Stimulated activated CD4-positive, alpha-beta T cell treated with anti-CD3 and anti-CD28 coated beads, Interleukin-2, amount 100 ng/mL, for 24 hours (primary cell): ENCODE results near the gene CSNK1G1.
"Not testable (repeated sequence)": the region's sequence is repeated elsewhere in the genome, so short reads cannot be mapped to it uniquely, and the experiment has no call there.

Experiments used
- DNase-seq, 2 donors: peaks; one replicate each; pipeline ENCODE4 v3.0.0-alpha.2; 2020

CSNK1G1 gene

DNA sequence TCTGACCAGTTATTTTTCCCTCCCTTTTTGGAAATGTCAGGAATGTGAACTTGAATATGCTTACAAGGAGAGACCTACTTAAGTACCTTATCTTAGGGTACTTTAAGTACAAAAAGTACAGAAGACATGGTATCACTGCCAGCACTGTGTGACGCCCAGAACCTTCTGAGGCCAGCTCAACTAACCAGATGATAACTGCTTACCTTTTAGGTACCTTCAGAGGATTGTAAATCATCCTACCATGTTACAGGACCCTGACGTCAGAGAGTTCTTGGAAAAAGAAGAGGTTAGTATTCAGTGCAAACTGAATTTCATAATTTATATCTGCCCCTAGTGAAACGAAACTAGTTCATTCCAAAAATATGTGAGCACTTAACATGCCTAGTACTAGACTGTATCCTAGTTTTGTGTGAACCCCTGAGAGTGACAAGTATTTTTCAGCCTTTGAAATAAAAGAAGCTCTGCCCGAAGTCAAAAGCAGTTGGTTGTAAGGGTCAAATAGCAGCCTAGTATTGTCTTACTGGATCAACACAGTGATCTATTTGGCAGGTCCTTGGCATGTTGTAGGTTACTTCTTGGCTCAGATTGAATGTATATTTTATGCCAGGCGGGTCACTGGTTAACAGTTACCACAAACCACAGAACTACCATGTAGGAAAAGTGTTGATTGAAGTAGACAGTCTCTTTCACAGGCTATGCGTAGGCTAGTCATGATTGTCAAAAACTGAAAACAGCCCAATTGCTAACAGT, 228.3 kb downstream of the CSNK1G1 start:
- DNase-seq, result no peak

GRCh38 chr15:64125978-64126377, 230.0 kb downstream of the CSNK1G1 start:
- DNase-seq, result no peak

- DNase-seq, result no peak
Observed at GRCh38 chr15:64122936-64123351, 233.0 kb downstream of the CSNK1G1 start.

DNA sequence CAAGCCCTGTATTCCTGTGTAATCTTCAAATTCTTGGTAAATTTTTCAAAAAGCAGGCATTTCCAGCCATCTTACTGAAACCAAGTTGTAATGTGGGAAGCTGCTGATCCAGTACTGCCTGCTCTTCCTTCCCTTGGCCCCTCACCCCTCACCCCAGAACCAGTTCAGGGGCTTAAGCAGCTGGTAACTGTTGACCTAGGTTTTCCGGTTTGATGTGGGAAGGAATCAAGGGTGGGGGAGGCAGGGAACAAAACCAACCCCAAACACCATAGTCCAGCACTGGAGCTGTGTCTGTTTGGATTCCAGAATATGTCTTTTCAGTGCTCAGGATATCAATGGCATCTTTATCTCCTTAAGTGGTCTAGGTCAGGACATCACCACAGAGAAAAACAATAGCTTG, 233.5 kb downstream of the CSNK1G1 start:
- no peak for DNase-seq

DNA sequence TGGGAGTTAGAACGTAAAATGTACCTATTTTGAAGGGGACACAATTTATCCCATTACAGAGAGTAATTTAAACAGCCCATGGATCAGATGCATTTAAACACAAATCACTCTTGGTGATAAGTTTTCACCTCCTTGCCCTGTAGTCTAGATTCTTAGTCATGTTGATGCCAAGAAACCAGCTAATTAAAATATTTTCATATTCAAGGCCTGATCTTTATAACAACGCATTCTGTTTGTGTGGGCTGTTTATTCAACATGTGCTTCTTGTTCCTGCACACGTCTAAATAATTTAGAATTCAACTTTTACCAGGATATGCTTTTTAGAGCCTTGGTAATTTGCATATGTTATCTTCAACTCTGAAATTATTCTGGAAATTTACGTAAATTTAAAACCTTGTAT, 234.4 kb downstream of the CSNK1G1 start:
- DNase-seq, result no peak

- not testable (repeated sequence) for DNase-seq
Observed at GRCh38 chr15:64120322-64120721, 235.7 kb downstream of the CSNK1G1 start.

DNA sequence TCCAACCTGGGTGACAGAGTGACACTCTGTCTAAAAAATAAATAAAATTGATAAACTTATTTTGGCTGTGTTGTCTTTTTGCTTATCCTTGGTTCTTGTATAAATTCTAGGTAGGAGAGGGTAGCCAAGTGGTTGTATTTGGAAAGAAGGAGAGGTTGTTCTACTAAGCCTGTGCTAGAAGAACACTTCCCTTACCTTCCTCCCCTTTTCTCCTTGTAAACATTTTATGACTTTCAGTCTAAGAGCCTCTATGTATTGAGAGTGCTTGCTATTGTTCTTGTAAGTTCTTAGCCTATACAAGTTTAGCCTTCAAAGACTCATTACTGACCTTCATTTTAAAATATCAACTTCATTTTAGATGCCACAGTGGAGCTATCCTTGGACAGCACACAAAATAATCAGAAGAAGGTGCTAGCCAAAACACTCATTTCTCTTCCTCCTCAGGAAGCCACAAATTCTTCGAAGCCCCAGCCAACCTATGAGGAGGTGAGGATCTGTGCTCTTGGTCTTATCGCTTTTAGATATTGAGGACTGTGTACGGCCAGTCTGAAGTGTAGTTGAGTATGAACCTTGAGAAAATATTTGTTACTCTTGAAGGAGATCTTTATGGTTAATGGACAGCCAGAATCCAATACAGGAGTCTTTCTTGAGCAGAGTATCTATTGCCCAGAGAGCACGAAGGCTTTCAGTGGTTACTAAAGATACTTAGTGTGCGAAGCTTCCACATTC, 238.1 kb downstream of the CSNK1G1 start:
- no peak for DNase-seq
